GM23248 (cell line): ENCODE results near the gene THADA. TPM values are rescaled to one million over a fixed set of nuclear protein-coding genes. Genes with fewer than 3 reads are reported as not detected.

Experiments
- DNase-seq: peaks from one replicate; pipeline ENCODE4 v3.0.0-alpha.2; 2015
- H2AFZ ChIP-seq: fragments of 200-600 bp; sonication (generic); 2 replicates; pipeline ENCODE4 v1.6.1; 2016; ENCODE audit warnings: antibody characterized with exemption
- H3F3A ChIP-seq: fragments of 200-600 bp; sonication (generic); 2 replicates; pipeline ENCODE4 v1.6.1; 2016; ENCODE audit warnings: mild to moderate bottlenecking, antibody characterized with exemption, mixed run types; ENCODE audit not compliant: insufficient read depth
- H3K27ac ChIP-seq: fragments of 200-600 bp; sonication (generic); 2 replicates; pipeline ENCODE4 v1.5.1; 2016; ENCODE audit warnings: mild to moderate bottlenecking
- H3K27me3 ChIP-seq: fragments of 200-600 bp; sonication (generic); replicated peaks from 2 replicates; pipeline ENCODE4 v1.6.1; 2016; ENCODE audit warnings: mild to moderate bottlenecking; ENCODE audit not compliant: insufficient read depth
- H3K36me3 ChIP-seq: fragments of 200-600 bp; sonication (generic); 2 replicates; pipeline ENCODE4 v1.6.1; 2016; ENCODE audit warnings: low read depth, mild to moderate bottlenecking
- H3K4me1 ChIP-seq: fragments of 200-600 bp; sonication (generic); 2 replicates; pipeline ENCODE4 v1.6.1; 2016; ENCODE audit warnings: mild to moderate bottlenecking; ENCODE audit not compliant: insufficient read depth
- H3K4me2 ChIP-seq: fragments of 200-600 bp; sonication (generic); one replicate; pipeline ENCODE4 v1.6.1; 2016; ENCODE audit warnings: mild to moderate bottlenecking; ENCODE audit not compliant: unreplicated experiment
- H3K4me3 ChIP-seq: fragments of 200-600 bp; sonication (generic); 2 replicates; pipeline ENCODE4 v1.5.1; 2016; ENCODE audit warnings: mild to moderate bottlenecking
- H3K79me2 ChIP-seq: fragments of 200-600 bp; sonication (generic); 2 replicates; pipeline ENCODE4 v1.6.1; 2016; ENCODE audit warnings: mild to moderate bottlenecking; ENCODE audit not compliant: insufficient read depth
- H3K9ac ChIP-seq: fragments of 200-600 bp; sonication (generic); 2 replicates; pipeline ENCODE4 v1.6.1; 2016; ENCODE audit warnings: mild to moderate bottlenecking
- H3K9me2 ChIP-seq: fragments of 200-600 bp; sonication (generic); 2 replicates; pipeline ENCODE4 v1.6.1; 2016; ENCODE audit warnings: mixed run types, mild to moderate bottlenecking, moderate library complexity; ENCODE audit not compliant: insufficient read depth
- H3K9me3 ChIP-seq: fragments of 200-600 bp; sonication (generic); one replicate; pipeline ENCODE4 v1.6.1; 2017; ENCODE audit warnings: low read depth
- H4K20me1 ChIP-seq: fragments of 200-600 bp; sonication (generic); 2 replicates; pipeline ENCODE4 v1.6.0; 2016; ENCODE audit not compliant: insufficient read depth
- EZH2 ChIP-seq: fragments of 200-600 bp; sonication (generic); IDR thresholded peaks from 2 replicates; pipeline ENCODE4 v1.6.1; 2018; ENCODE audit warnings: antibody characterized with exemption, mild to moderate bottlenecking; ENCODE audit not compliant: insufficient read depth, poor library complexity, severe bottlenecking
- EZH2phosphoT487 ChIP-seq: fragments of 200-600 bp; sonication (generic); IDR thresholded peaks from 2 replicates; pipeline ENCODE4 v1.6.1; 2018; ENCODE audit warnings: antibody characterized with exemption, moderate library complexity, mild to moderate bottlenecking, low read depth; ENCODE audit not compliant: insufficient read depth
- WGBS, 2 experiments: methylation state at CpG; one replicate each; pipeline ENCODE4 v1.1.6; 2015 to 2017; ENCODE audit warnings: low lambda C conversion rate in 2 of 2, low coverage in 1 of 2; ENCODE audit errors: missing lambda C conversion rate in 2 of 2; 5-methylcytosine and 5-hydroxymethylcytosine counted together
- in situ Hi-C: fragments of 300-500 bp; cut with MboI; formaldehyde crosslinking; loops from 2 replicates; pipeline ENCODE4 v1.15.0; 2020
- polyA plus RNA-seq: library from polyadenylated mRNA; unstranded; fragments of >200 nt; fragmentation: Nextera tagmentation; extraction: Ambion mirVana; gene quantifications from 2 replicates; pipeline ENCODE4 v1.2.1, GENCODE V29; 2016
- small RNA-seq: library from RNA; depleted of rRNA; stranded (forward); fragments of <200 nt; gene quantifications from one replicate; pipeline ENCODE3, GENCODE V24; 2014; ENCODE audit warnings: low read depth, low replicate concordance
- total RNA-seq: library from RNA; depleted of rRNA; stranded (reverse); fragments of >200 nt; shearing (Covaris generic); gene quantifications from 2 replicates; pipeline ENCODE4 v1.2.3, GENCODE V29; 2014; rRNA removed

Gene THADA
- total and polyA plus RNA-seq, 2 experiments from 2014 or later = 14.1 to 15.8 TPM

DNA sequence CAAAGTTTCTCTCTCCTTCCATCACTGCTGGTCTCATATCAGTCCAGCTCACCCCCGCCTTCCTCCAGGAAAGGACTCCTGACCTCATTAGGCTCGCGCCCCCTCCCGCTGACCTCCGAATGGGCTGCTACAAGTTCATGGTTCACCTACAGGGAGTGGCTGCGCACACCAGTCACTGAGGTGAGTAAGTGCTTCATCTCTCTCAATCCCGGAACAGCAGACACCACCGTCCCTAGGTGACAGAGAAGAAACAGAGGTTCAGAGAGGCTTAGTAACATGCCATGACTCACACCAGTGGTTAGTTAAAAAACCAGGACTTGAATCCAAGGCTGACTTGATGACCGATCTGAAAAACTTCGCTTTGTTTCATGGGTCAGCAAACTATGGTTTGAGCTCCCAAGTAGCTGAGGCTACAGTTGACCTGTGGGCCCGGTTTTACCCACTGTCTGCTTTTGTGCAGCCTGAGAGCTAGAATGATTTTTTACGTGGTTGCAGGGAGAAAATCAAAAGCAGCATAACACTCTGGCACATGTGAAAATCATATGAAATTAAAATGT is 411.4 kb downstream of the THADA start:
- Histone ChIP-seq H3K4me3 (no peak overlapping the region), H3K79me2 (no peaks in the 10 kb centered on the region), H3K9me2 (no peaks in the 10 kb centered on the region), H3K9me3 (no peaks in the 10 kb centered on the region), H3K27me3 (no peaks in the 10 kb centered on the region), H3K9ac (no peak overlapping the region), H2AFZ (no peak overlapping the region), H3F3A (0 out of 2 replicates have a peak, but pooled peaks cover 12% of the 10 kb centered on the region), H3K27ac (0 out of 2 replicates have a peak overlapping the region, but pooled peaks have one; percentile 5), H3K36me3 (no peaks in the 10 kb centered on the region), H4K20me1 (no peaks in the 10 kb centered on the region), H3K4me1 (peaks cover 9% of the 10 kb centered on the region), H3K4me2 (no peak overlapping the region)
- in situ Hi-C loops = no loop called here
- TF ChIP-seq EZH2phosphoT487 (no peak), EZH2 (no peak)
- DNase-seq = peak; percentile 92
- WGBS, 2 experiments = 56 to 58% methylated on average over 12 of the region's 12 CpGs

DNA sequence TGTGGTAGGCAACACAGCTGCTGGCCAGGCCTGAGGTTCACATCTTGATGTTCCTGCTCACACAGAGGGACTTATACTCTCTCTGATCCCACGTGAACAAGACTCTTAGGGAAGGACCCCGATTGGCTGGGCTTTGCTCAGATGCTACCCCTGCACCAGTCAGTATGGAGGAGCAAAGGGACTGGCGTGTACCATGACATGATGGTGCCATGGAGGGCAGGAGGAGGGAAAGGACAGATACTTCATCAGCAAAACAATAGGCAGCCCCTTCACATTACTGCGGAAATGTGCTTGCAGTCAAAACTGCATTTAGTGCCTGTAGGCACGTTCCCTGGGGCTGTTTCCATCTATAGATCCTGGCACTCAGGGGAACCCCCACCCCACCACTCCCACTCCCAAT is 412.1 kb downstream of the THADA start:
- H3K4me2 ChIP-seq = no peak overlapping the region
- no peaks in the 10 kb centered on the region for H4K20me1 ChIP-seq
- H3F3A ChIP-seq = 0 out of 2 replicates have a peak, but pooled peaks cover 16% of the 10 kb centered on the region
- H2AFZ ChIP-seq = no peak overlapping the region
- H3K36me3 ChIP-seq = no peaks in the 10 kb centered on the region
- H3K79me2 ChIP-seq = no peaks in the 10 kb centered on the region
- in situ Hi-C loops = no loop called here
- H3K4me1 ChIP-seq = peaks cover 15% of the 10 kb centered on the region
- no peak overlapping the region for H3K4me3 ChIP-seq
- no peak for DNase-seq
- H3K9me2 ChIP-seq = no peaks in the 10 kb centered on the region
- H3K9me3 ChIP-seq = no peaks in the 10 kb centered on the region
- WGBS, 2 experiments = 66 to 73% methylated on average over 5 of the region's 5 CpGs
- no peak overlapping the region for H3K9ac ChIP-seq
- TF ChIP-seq EZH2phosphoT487 (no peak), EZH2 (no peak)
- no peaks in the 10 kb centered on the region for H3K27me3 ChIP-seq
- no peak overlapping the region for H3K27ac ChIP-seq

DNA sequence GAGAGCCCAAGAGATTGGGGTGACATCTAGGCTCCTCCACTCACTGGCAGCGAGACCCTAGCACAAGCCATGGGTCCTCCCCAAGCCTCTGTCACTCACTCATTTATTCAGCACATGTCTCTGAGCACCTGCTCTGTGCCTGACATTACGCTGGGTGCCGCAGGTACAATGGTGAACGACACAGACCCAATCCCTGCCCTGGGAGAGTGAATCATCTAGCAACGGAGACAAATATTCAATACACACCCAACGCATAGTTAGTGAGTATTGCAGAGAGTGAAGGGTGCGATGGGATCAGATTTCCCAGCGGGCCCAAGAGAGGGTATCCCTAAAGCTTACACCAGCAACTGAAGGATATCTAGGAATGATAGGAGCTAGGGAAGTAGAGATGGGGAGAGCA is 414.9 kb downstream of the THADA start:
- Histone ChIP-seq H3K9ac (no peak overlapping the region), H3K9me2 (no peaks in the 10 kb centered on the region), H3F3A (0 out of 2 replicates have a peak, but pooled peaks cover 19% of the 10 kb centered on the region), H3K36me3 (no peaks in the 10 kb centered on the region), H3K4me1 (peaks cover 23% of the 10 kb centered on the region), H3K27me3 (no peaks in the 10 kb centered on the region), H3K27ac (no peak overlapping the region), H2AFZ (no peak overlapping the region), H4K20me1 (no peaks in the 10 kb centered on the region), H3K79me2 (no peaks in the 10 kb centered on the region), H3K4me2 (no peak overlapping the region), H3K4me3 (no peak overlapping the region), H3K9me3 (no peaks in the 10 kb centered on the region)
- no peak for DNase-seq
- WGBS, 2 experiments = 88 to 91% methylated on average over 8 of the region's 8 CpGs
- in situ Hi-C loops = no loop called here
- TF ChIP-seq EZH2phosphoT487 (no peak), EZH2 (no peak)

Small RNA genes within 50 kb of the gene (small RNA-seq; reads per million reads assigned to genes)
- gene RF00019 (not detected), gene RN7SL531P (not detected), gene RNU6-958P (not detected)

Other genes starting within 250 kb of the THADA start
- gene PLEKHH2, start 41.2 kb upstream of the THADA start, total RNA-seq = 1.6 and 2.2 TPM in 2 replicates
- 0.90 and 1.1 TPM in 2 replicates for gene PLEKHH2, start 41.2 kb upstream of the THADA start, polyA plus RNA-seq
- gene C1GALT1C1L, start 80.4 kb upstream of the THADA start, total RNA-seq = not detected in 2 replicates
- gene C1GALT1C1L, start 80.4 kb upstream of the THADA start, polyA plus RNA-seq = 0.41 and 0.54 TPM in 2 replicates
- gene DYNC2LI1, start 178.0 kb upstream of the THADA start, total RNA-seq = 15.9 and 21.0 TPM in 2 replicates
- gene DYNC2LI1, start 178.0 kb upstream of the THADA start, polyA plus RNA-seq = 21.9 and 25.4 TPM in 2 replicates
- not detected in 2 replicates for gene ABCG5, start 242.8 kb upstream of the THADA start, total RNA-seq
- gene ABCG5, start 242.8 kb upstream of the THADA start, polyA plus RNA-seq = not detected in 2 replicates
- gene ABCG8, start 242.9 kb upstream of the THADA start, total RNA-seq = not detected in 2 replicates
- 0.04 TPM in 1 of 2 replicates, not detected in the other for gene ABCG8, start 242.9 kb upstream of the THADA start, polyA plus RNA-seq